AG04449 (cell line): ENCODE measurements around the gene VAV2.

Source experiments
- CTCF ChIA-PET: fragments of 350-600 bp; formaldehyde crosslinking; extraction: SDS; loops from one replicate; lab custom pipeline; 2021; ENCODE audit warnings: antibody characterized with exemption; lab: Yijun Ruan, JAX
- POLR2A ChIA-PET: fragments of 400-600, 350-600 bp; formaldehyde crosslinking; extraction: SDS; loops from one replicate; lab custom pipeline; 2020; ENCODE audit warnings: antibody characterized with exemption, inconsistent platforms; lab: Yijun Ruan, JAX
- DNase-seq: peaks from one replicate; pipeline ENCODE4 v3.0.0-alpha.2; 2010; ENCODE audit warnings: low read depth, low spot score
- H3K4me3 ChIP-seq: 2 replicates; pipeline ENCODE4 v1.5.1; 2011; ENCODE audit warnings: low read depth, mild to moderate bottlenecking, control low read depth, low read length
- TF ChIP-seq, protein P1 (sequence below): IDR thresholded peaks from one replicate; pipeline ENCODE4 v1.5.1; 2011; ENCODE audit warnings: mild to moderate bottlenecking, moderate library complexity, low read length, control low read depth, inconsistent platforms; ENCODE audit not compliant: insufficient read depth; ENCODE audit errors: missing control alignments

The VAV2 gene

GRCh38 chr9:133986061-133986460, 6.1 kb downstream of the VAV2 start:
- no peak overlapping the region for H3K4me3 ChIP-seq
- POLR2A ChIA-PET: no interaction called here
- CTCF ChIA-PET: no interaction called here
- TF ChIP-seq, protein P1, sequence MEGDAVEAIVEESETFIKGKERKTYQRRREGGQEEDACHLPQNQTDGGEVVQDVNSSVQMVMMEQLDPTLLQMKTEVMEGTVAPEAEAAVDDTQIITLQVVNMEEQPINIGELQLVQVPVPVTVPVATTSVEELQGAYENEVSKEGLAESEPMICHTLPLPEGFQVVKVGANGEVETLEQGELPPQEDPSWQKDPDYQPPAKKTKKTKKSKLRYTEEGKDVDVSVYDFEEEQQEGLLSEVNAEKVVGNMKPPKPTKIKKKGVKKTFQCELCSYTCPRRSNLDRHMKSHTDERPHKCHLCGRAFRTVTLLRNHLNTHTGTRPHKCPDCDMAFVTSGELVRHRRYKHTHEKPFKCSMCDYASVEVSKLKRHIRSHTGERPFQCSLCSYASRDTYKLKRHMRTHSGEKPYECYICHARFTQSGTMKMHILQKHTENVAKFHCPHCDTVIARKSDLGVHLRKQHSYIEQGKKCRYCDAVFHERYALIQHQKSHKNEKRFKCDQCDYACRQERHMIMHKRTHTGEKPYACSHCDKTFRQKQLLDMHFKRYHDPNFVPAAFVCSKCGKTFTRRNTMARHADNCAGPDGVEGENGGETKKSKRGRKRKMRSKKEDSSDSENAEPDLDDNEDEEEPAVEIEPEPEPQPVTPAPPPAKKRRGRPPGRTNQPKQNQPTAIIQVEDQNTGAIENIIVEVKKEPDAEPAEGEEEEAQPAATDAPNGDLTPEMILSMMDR: no peak
- DNase-seq: no peak

GRCh38 chr9:133982971-133983720, 9.0 kb downstream of the VAV2 start:
- H3K4me3 ChIP-seq: no peak overlapping the region
- TF ChIP-seq, protein P1: no peak
- CTCF ChIA-PET: interaction anchor here (1.8 kb wide), 1 partner anchor 11 kb away, joined by 5 read pairs; no protein-coding TSS in a partner anchor
- no peak for DNase-seq
- POLR2A ChIA-PET: no interaction called here

DNA sequence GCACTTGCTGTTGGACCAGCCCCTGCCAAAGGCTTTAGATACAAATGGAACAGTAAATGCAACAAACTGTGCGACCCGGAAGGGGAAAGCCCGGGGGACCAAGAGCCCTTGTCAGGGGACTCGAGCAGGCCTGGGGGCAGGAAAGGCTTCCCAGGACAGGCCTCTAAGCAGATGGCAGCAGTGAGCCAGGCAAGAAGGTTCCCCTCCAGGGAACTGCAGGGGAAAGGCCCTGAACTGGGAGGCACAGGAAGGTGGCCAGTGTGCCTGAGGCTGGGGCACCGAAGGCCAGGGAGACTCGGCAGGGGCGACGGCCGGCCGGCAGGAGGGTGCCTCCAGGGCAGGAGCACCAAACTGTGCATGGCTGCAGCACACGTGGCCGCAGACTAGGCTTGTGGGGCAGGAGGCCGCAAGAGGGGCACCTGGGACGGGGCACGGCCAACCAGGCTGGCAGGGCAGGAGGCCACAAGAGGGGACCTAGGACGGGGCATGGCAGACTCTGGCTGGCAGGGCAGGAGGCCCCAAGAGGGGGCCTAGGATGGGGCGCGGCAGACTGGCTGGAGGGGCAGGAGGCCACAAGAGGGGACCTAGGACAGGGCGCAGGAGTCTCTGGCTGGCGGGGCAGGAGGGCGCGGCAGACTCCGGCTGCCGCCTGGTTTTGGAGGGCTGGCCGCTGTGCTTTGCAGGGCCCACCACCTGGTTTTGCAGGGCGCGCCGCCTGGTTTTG, 10.0 kb downstream of the VAV2 start:
- H3K4me3 ChIP-seq: no peak overlapping the region
- ChIA-PET POLR2A (no interaction called here), CTCF (interaction anchor here (1.8 kb wide), 1 partner anchor 12 kb away, joined by 5 read pairs; no protein-coding TSS in a partner anchor)
- TF ChIP-seq, protein P1: no peak
- no peak for DNase-seq

GRCh38 chr9:133981589-133981957, 10.6 kb downstream of the VAV2 start:
- ChIA-PET POLR2A (no interaction called here), CTCF (interaction anchor here (1.6 to 1.8 kb wide), 2 partner anchors 12 to 13 kb away, joined by 4 to 5 read pairs; no protein-coding TSS in a partner anchor)
- DNase-seq: no peak
- no peak overlapping the region for H3K4me3 ChIP-seq
- TF ChIP-seq, protein P1: no peak

- CTCF ChIA-PET: interaction anchor here (1.6 kb wide), 1 partner anchor 13 kb away, joined by 4 read pairs; no protein-coding TSS in a partner anchor
- no peak for DNase-seq
- no peak overlapping the region for H3K4me3 ChIP-seq
- TF ChIP-seq, protein P1: no peak
- POLR2A ChIA-PET: no interaction called here
These were observed 11.1 kb downstream of the VAV2 start for GRCh38 chr9:133980864-133981588.
